IMR-90 (cell line): ENCODE data around the gene MMP3. TPM values are rescaled to one million over a fixed set of nuclear protein-coding genes. Genes with fewer than 3 reads are reported as not detected.

Experiments
- ATAC-seq: fragments of 200-7000 bp; cut with Tn5 transposase; 2 replicates; pipeline ENCODE4 v1.9.1; 2020; ENCODE audit warnings: low read depth, mild to moderate bottlenecking, moderate library complexity
- BruUV-seq: library from RNA; stranded (reverse); fragments of 400-500 nt; replicated peaks from 2 replicates; lab custom pipeline; 2021; lab: Mats Ljungman, UMichigan
- CTCF ChIA-PET: fragments of 300-600 bp; formaldehyde crosslinking; extraction: SDS; loops from one replicate; lab custom pipeline; 2021; ENCODE audit warnings: antibody characterized with exemption; lab: Yijun Ruan, JAX
- POLR2A ChIA-PET: fragments of 300-600 bp; sonication (Branson Sonifier 250); formaldehyde crosslinking; loops from one replicate; lab custom pipeline; 2022; ENCODE audit warnings: antibody characterized with exemption; ENCODE audit not compliant: unreplicated experiment; lab: Charles Lee
- DNase-seq: peaks from one replicate; pipeline ENCODE4 v3.0.0; 2013
- H2AFZ ChIP-seq: replicated peaks from 2 replicates; pipeline ENCODE3; 2013; ENCODE audit warnings: low read length, mild to moderate bottlenecking; ENCODE audit not compliant: poor library complexity
- H2AK5ac ChIP-seq: 2 replicates; pipeline ENCODE4 v1.6.1; 2013; ENCODE audit warnings: low read depth, low read length, inconsistent platforms
- H2AK9ac ChIP-seq: replicated peaks from 2 replicates; pipeline ENCODE3; 2013; ENCODE audit warnings: mild to moderate bottlenecking, low read depth, low read length, moderate library complexity; ENCODE audit not compliant: poor library complexity
- H2BK120ac ChIP-seq: 2 replicates; pipeline ENCODE4 v1.6.1; 2013; ENCODE audit warnings: low read depth, low read length, inconsistent platforms
- H2BK15ac ChIP-seq: 3 replicates; pipeline ENCODE4 v1.6.1; 2013; ENCODE audit warnings: low read depth, low read length, inconsistent platforms
- H2BK20ac ChIP-seq: 2 replicates; pipeline ENCODE4 v1.6.1; 2013; ENCODE audit warnings: low read depth, mild to moderate bottlenecking, inconsistent platforms, low read length, moderate library complexity
- H2BK5ac ChIP-seq: 2 replicates; pipeline ENCODE4 v1.6.1; 2013; ENCODE audit warnings: mild to moderate bottlenecking, low read depth, low read length, inconsistent platforms; ENCODE audit not compliant: poor library complexity, severe bottlenecking
- H3K14ac ChIP-seq: replicated peaks from 2 replicates; pipeline ENCODE4 v1.6.1; 2013; ENCODE audit warnings: low read depth, low read length, inconsistent platforms
- H3K18ac ChIP-seq: 2 replicates; pipeline ENCODE4 v1.6.1; 2013; ENCODE audit warnings: low read depth, low read length, control low read depth
- H3K23ac ChIP-seq: 2 replicates; pipeline ENCODE4 v1.6.1; 2013; ENCODE audit warnings: low read depth, low read length, inconsistent platforms
- H3K27ac ChIP-seq: 2 replicates; pipeline ENCODE4 v1.5.1; 2013; ENCODE audit warnings: mild to moderate bottlenecking, control low read depth, low read length; ENCODE audit not compliant: insufficient read depth
- H3K27me3 ChIP-seq: 2 replicates; pipeline ENCODE4 v1.6.1; 2013; ENCODE audit warnings: low read length; ENCODE audit not compliant: control insufficient read depth, insufficient read depth
- H3K36me3 ChIP-seq: 2 replicates; pipeline ENCODE4 v1.6.1; 2013; ENCODE audit warnings: low read length, mixed read lengths; ENCODE audit not compliant: control insufficient read depth, insufficient read depth
- H3K4ac ChIP-seq: 2 replicates; pipeline ENCODE4 v1.6.1; 2013; ENCODE audit warnings: low read depth, low read length, inconsistent platforms
- H3K4me1 ChIP-seq: 2 replicates; pipeline ENCODE4 v1.6.1; 2013; ENCODE audit warnings: low read length, mixed read lengths; ENCODE audit not compliant: control insufficient read depth, insufficient read depth
- H3K4me2 ChIP-seq: 2 replicates; pipeline ENCODE4 v1.6.1; 2013; ENCODE audit warnings: low read depth, mild to moderate bottlenecking, control low read depth, low read length, moderate library complexity
- H3K4me3 ChIP-seq: 2 replicates; pipeline ENCODE4 v1.5.1; 2013; ENCODE audit warnings: low read depth, mild to moderate bottlenecking, control low read depth, low read length, moderate library complexity; ENCODE audit not compliant: insufficient read depth
- H3K56ac ChIP-seq: 2 replicates; pipeline ENCODE4 v1.6.1; 2013; ENCODE audit warnings: low read length, inconsistent platforms; ENCODE audit not compliant: insufficient read depth; ENCODE audit errors: extremely low read depth
- H3K79me1 ChIP-seq, 2 experiments: 2 replicates each; pipeline ENCODE4 v1.6.1; 2013; ENCODE audit warnings: low read length in 2 of 2, inconsistent platforms in 1 of 2, low read depth in 1 of 2
- H3K9ac ChIP-seq: 2 replicates; pipeline ENCODE4 v1.6.1; 2013; ENCODE audit warnings: low read depth, low read length, control low read depth
- H3K9me1 ChIP-seq: 2 replicates; pipeline ENCODE4 v1.6.1; 2013; ENCODE audit warnings: low read length, inconsistent platforms; ENCODE audit not compliant: insufficient read depth
- H3K9me3 ChIP-seq: 2 replicates; pipeline ENCODE4 v1.6.1; 2013; ENCODE audit warnings: low read length; ENCODE audit not compliant: control insufficient read depth, insufficient read depth
- H4K20me1 ChIP-seq: 2 replicates; pipeline ENCODE4 v1.6.1; 2013; ENCODE audit warnings: low read length, inconsistent platforms; ENCODE audit not compliant: insufficient read depth
- H4K5ac ChIP-seq: 2 replicates; pipeline ENCODE4 v1.6.1; 2013; ENCODE audit warnings: mild to moderate bottlenecking, low read depth, low read length, control low read depth
- H4K8ac ChIP-seq, 2 experiments: 2 replicates each; pipeline ENCODE4 v1.6.1; 2013; ENCODE audit warnings: low read depth in 2 of 2, low read length in 2 of 2, control low read depth in 1 of 2, inconsistent platforms in 1 of 2
- H4K91ac ChIP-seq: 2 replicates; pipeline ENCODE4 v1.6.1; 2013; ENCODE audit warnings: low read depth, low read length, inconsistent platforms; ENCODE audit not compliant: insufficient read depth
- BHLHE40 ChIP-seq: fragments of 150-350 bp; IDR thresholded peaks from 2 replicates; pipeline ENCODE4 v1.6.1; 2016; ENCODE audit warnings: mild to moderate bottlenecking, low read depth, low read length
- FOS ChIP-seq: fragments of 150-350 bp; IDR thresholded peaks from 2 replicates; pipeline ENCODE4 v1.6.1; 2016; ENCODE audit warnings: low read depth, low read length
- RAD21 ChIP-seq: IDR thresholded peaks from 2 replicates; pipeline ENCODE4 v1.6.1; 2012; ENCODE audit warnings: low read length, improper control_type of control experiment
- USF2 ChIP-seq: fragments of 150-350 bp; IDR thresholded peaks from 2 replicates; pipeline ENCODE4 v1.6.1; 2017; ENCODE audit warnings: mild to moderate bottlenecking, antibody characterized with exemption, low read length, low read depth
- WGBS, 2 experiments: methylation state at CpG; one replicate each; pipeline versions ENCODE4 v1.1.5 to v1.1.7; 2013; ENCODE audit warnings: missing lambda C conversion rate in 2 of 2; ENCODE audit not compliant: insufficient read length in 1 of 2; ENCODE audit errors: extremely low coverage in 2 of 2; 5-methylcytosine and 5-hydroxymethylcytosine counted together
- dilution Hi-C: fragments of 300-500 bp; cut with HindIII; formaldehyde crosslinking; loops from one replicate; pipeline ENCODE4 v1.14.3; 2018; ENCODE audit warnings: low sequenced_read_pairs; ENCODE audit not compliant: unreplicated experiment
- in situ Hi-C: fragments of 300-500 bp; cut with MboI; formaldehyde crosslinking; loops from 3 replicates; pipeline ENCODE4 v1.14.3; 2019; ENCODE audit warnings: low sequenced_read_pairs, inconsistent platforms, mixed read lengths
- intact Hi-C: fragments of 100-400 bp; cut with micrococcal nuclease; formaldehyde crosslinking; loops from 2 replicates; pipeline ENCODE4 v1.10.0; 2022
- polyA plus RNA-seq, 3 experiments: library from polyadenylated mRNA; depleted of rRNA; stranded (reverse); fragments of >200 nt; gene quantifications; 2 replicates each; pipeline ENCODE4 v1.2.3, GENCODE V29; 2012; ENCODE audit warnings: low replicate concordance in 1 of 3
- total RNA-seq: library from RNA; depleted of rRNA; stranded (reverse); fragments of >200 nt; gene quantifications from 2 replicates; pipeline ENCODE4 v1.2.3, GENCODE V29; 2012

The MMP3 gene
- total and polyA plus RNA-seq, 2 of the 4 experiments (the other 2 are of a cell fraction), result under 0.01 to 0.39 TPM

GRCh38 chr11:102853956-102854355, 10.5 kb upstream of the MMP3 start:
- CTCF ChIA-PET, result no interaction called here
- H2AK9ac ChIP-seq, result no peak overlapping the region

More at GRCh38 chr11:102853956-102854355, 10.5 kb upstream of the MMP3 start:
- Histone ChIP-seq H3K4me3 (no peak overlapping the region), H3K4me1 (no peaks in the 10 kb centered on the region), H2BK20ac (no peak overlapping the region), H4K91ac (no peak overlapping the region), H2AK5ac (no peak overlapping the region), H4K8ac (no peak overlapping the region), H3K9me3 (no peaks in the 10 kb centered on the region), H3K27ac (no peak overlapping the region), H4K5ac (no peak overlapping the region), H3K9me1 (no peaks in the 10 kb centered on the region), H4K20me1 (no peaks in the 10 kb centered on the region), H3K4ac (no peak overlapping the region), H2BK15ac (no peak overlapping the region), H2BK5ac (no peak overlapping the region), H2BK120ac (no peak overlapping the region), H3K9ac (no peak overlapping the region), H3K79me1 (no peaks in the 10 kb centered on the region), H3K14ac (no peak overlapping the region), H3K4me2 (no peak overlapping the region), H2AFZ (no peak overlapping the region), H3K56ac (no peak overlapping the region), H3K36me3 (no peaks in the 10 kb centered on the region), H3K18ac (no peak overlapping the region), H3K23ac (no peak overlapping the region), H3K27me3 (no peaks in the 10 kb centered on the region; the same call in 1 of the 2 replicates)
- no peak for DNase-seq
- no peak for ATAC-seq
- WGBS, 2 experiments, result 88% methylated on average over 1 of the region's 2 CpGs; no CpG with 5 or more reads in 1 of the 2 experiments
- no peak for TF ChIP-seq BHLHE40
- no peak for TF ChIP-seq USF2
- no peak for TF ChIP-seq RAD21
- no peak for TF ChIP-seq FOS
- dilution Hi-C loops, result no loop called here
- in situ Hi-C loops, result no loop called here
- BruUV-seq, result no TSS peak
- POLR2A ChIA-PET, result no interaction called here
- intact Hi-C loops, result no loop called here
